ENCODE results near the gene WNT2.

- TF ChIP-seq SIN3A (IDR thresholded peaks at IDR 0.05; ENCODE audit: borderline replicate concordance, insufficient read depth, low read length) (no peak), POLR2AphosphoS5 (IDR thresholded peaks at IDR 0.05; ENCODE audit: low read depth, low read length) (no peak), TAF1 (IDR thresholded peaks at IDR 0.05; ENCODE audit: borderline replicate concordance, insufficient read depth, low read length) (no peak)
- TF ChIP-seq, protein P1, sequence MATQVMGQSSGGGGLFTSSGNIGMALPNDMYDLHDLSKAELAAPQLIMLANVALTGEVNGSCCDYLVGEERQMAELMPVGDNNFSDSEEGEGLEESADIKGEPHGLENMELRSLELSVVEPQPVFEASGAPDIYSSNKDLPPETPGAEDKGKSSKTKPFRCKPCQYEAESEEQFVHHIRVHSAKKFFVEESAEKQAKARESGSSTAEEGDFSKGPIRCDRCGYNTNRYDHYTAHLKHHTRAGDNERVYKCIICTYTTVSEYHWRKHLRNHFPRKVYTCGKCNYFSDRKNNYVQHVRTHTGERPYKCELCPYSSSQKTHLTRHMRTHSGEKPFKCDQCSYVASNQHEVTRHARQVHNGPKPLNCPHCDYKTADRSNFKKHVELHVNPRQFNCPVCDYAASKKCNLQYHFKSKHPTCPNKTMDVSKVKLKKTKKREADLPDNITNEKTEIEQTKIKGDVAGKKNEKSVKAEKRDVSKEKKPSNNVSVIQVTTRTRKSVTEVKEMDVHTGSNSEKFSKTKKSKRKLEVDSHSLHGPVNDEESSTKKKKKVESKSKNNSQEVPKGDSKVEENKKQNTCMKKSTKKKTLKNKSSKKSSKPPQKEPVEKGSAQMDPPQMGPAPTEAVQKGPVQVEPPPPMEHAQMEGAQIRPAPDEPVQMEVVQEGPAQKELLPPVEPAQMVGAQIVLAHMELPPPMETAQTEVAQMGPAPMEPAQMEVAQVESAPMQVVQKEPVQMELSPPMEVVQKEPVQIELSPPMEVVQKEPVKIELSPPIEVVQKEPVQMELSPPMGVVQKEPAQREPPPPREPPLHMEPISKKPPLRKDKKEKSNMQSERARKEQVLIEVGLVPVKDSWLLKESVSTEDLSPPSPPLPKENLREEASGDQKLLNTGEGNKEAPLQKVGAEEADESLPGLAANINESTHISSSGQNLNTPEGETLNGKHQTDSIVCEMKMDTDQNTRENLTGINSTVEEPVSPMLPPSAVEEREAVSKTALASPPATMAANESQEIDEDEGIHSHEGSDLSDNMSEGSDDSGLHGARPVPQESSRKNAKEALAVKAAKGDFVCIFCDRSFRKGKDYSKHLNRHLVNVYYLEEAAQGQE (IDR thresholded peaks at IDR 0.05; ENCODE audit: insufficient read depth in 1 of 2, low read depth in 2 of 2, low read length in 2 of 2) = no peak
Measured at GRCh38 chr7:117230276-117231046, 92.4 kb downstream of the WNT2 start.

All from PFSK-1 (cell line).